ENCODE results near the gene TTLL9. TPM values are rescaled to one million over a fixed set of nuclear protein-coding genes. Genes with fewer than 3 reads are reported as not detected.

Gene TTLL9
- polyA plus RNA-seq, 3 donors, result 0.21 TPM; not detected in 2

- Histone ChIP-seq H2AFZ (ENCODE audit: insufficient read depth, low read depth, low read length, poor library complexity, severe bottlenecking) (no peak overlapping the region), H3K27ac (ENCODE audit: low read depth in 1 of 2, low read length in 2 of 2) (no peak overlapping the region), H3K36me3 (replicated peaks in 1 of 2; ENCODE audit: control insufficient read depth in 1 of 2, insufficient read depth in 2 of 2, low read length in 2 of 2) (no peaks in the 10 kb centered on the region), H3K79me2 (ENCODE audit: insufficient read depth, low read length) (no peaks in the 10 kb centered on the region), H3K27me3 (ENCODE audit: control insufficient read depth in 2 of 2, insufficient read depth in 2 of 2, low read length in 2 of 2) (peaks cover 0 to 49% of the 10 kb centered on the region in 2 donors), H3K9ac (ENCODE audit: insufficient read depth, low read length, poor library complexity, severe bottlenecking) (no peak overlapping the region), H3K4me1 (ENCODE audit: control insufficient read depth in 1 of 2, insufficient read depth in 2 of 2, low read length in 2 of 2) (peaks cover 42 to 50% of the 10 kb centered on the region in 2 donors), H4K20me1 (ENCODE audit: insufficient read depth, low read length) (no peaks in the 10 kb centered on the region), H3K4me3 (replicated peaks in 1 of 3; ENCODE audit: low read depth in 2 of 3, low read length in 3 of 3) (no peak overlapping the region), H3K9me3 (replicated peaks in 1 of 2; ENCODE audit: control insufficient read depth in 1 of 2, insufficient read depth in 1 of 2, low read length in 2 of 2) (no peaks in the 10 kb centered on the region), H3K4me2 (replicated peaks; ENCODE audit: extremely low read depth, low read length, poor library complexity, severe bottlenecking) (peak overlapping the region; percentile 10)
- WGBS (ENCODE audit: insufficient coverage), result 25% methylated on average over 1 of the region's 9 CpGs
- Mint-ChIP-seq H3K9me3 (no peaks in the 10 kb centered on the region), H3K4me1 (no peaks in the 10 kb centered on the region), H3K27me3 (ENCODE audit: low read depth in 3 of 3) (peaks cover 20 to 37% (median 32%) of the 10 kb centered on the region in 3 donors), H3K27ac (no peak overlapping the region), H3K36me3 (peaks cover 0 to 2% of the 10 kb centered on the region in 2 donors), H3K4me3 (no peak overlapping the region)
- TF ChIP-seq CTCF (IDR thresholded peaks at IDR 0.05), result no peak
- DNase-seq, result peak in 1 of 3 donors; percentile 25
- intact Hi-C loops (cut with micrococcal nuclease), result no loop called here
Observed at GRCh38 chr20:31838646-31839292, 31.7 kb upstream of the TTLL9 start.

GRCh38 chr20:31839782-31840487 lies 30.5 kb upstream of the TTLL9 start:
- H3K36me3 Mint-ChIP-seq, result peaks cover 0 to 1% of the 10 kb centered on the region in 2 donors
- no peak for DNase-seq
- TF ChIP-seq CTCF (IDR thresholded peaks at IDR 0.05), result no peak
- no peak overlapping the region for H3K27ac ChIP-seq (ENCODE audit: low read depth in 1 of 2, low read length in 2 of 2)
- H3K9me3 ChIP-seq (replicated peaks in 1 of 2; ENCODE audit: control insufficient read depth in 1 of 2, insufficient read depth in 1 of 2, low read length in 2 of 2), result no peaks in the 10 kb centered on the region
- 82% methylated on average over 2 of the region's 5 CpGs for WGBS (ENCODE audit: insufficient coverage)
- H3K4me3 ChIP-seq (replicated peaks in 1 of 3; ENCODE audit: low read depth in 2 of 3, low read length in 3 of 3), result no peak overlapping the region
- H3K79me2 ChIP-seq (ENCODE audit: insufficient read depth, low read length), result no peaks in the 10 kb centered on the region
- peaks cover 42 to 49% of the 10 kb centered on the region in 2 donors for H3K4me1 ChIP-seq (ENCODE audit: control insufficient read depth in 1 of 2, insufficient read depth in 2 of 2, low read length in 2 of 2)
- H3K4me3 Mint-ChIP-seq, result no peak overlapping the region
- no peaks in the 10 kb centered on the region for H3K36me3 ChIP-seq (replicated peaks in 1 of 2; ENCODE audit: control insufficient read depth in 1 of 2, insufficient read depth in 2 of 2, low read length in 2 of 2)
- H2AFZ ChIP-seq (ENCODE audit: insufficient read depth, low read depth, low read length, poor library complexity, severe bottlenecking), result no peak overlapping the region
- no peak overlapping the region for H3K4me2 ChIP-seq (replicated peaks; ENCODE audit: extremely low read depth, low read length, poor library complexity, severe bottlenecking)
- no peaks in the 10 kb centered on the region for H4K20me1 ChIP-seq (ENCODE audit: insufficient read depth, low read length)
- H3K9me3 Mint-ChIP-seq, result no peaks in the 10 kb centered on the region
- H3K9ac ChIP-seq (ENCODE audit: insufficient read depth, low read length, poor library complexity, severe bottlenecking), result no peak overlapping the region
- no peak overlapping the region for H3K27ac Mint-ChIP-seq
- H3K4me1 Mint-ChIP-seq, result no peaks in the 10 kb centered on the region
- intact Hi-C loops (cut with micrococcal nuclease), result no loop called here
- H3K27me3 Mint-ChIP-seq (ENCODE audit: low read depth in 3 of 3), result peaks cover 15 to 26% (median 22%) of the 10 kb centered on the region in 3 donors
- peaks cover 0 to 38% of the 10 kb centered on the region in 2 donors for H3K27me3 ChIP-seq (ENCODE audit: control insufficient read depth in 2 of 2, insufficient read depth in 2 of 2, low read length in 2 of 2)

Measured in CD14-positive monocyte (primary cell).